K562 (cell line): Measurements from ENCODE around the gene KANK2. TPM values are rescaled to one million over a fixed set of nuclear protein-coding genes. Genes with fewer than 3 reads are reported as not detected.

Experiments used
- CBFA2T2 ChIP-seq: fragments of 450-650 bp; conservative IDR thresholded peaks from 2 replicates; pipeline ENCODE4 v1.6.1; 2017; ENCODE audit warnings: mild to moderate bottlenecking
- CBFB ChIP-seq: sonication (generic); formaldehyde crosslinking; IDR thresholded peaks from 2 replicates; pipeline ENCODE4 v1.4.0; 2020; ENCODE audit warnings: mild to moderate bottlenecking, missing genetic modification reagents
- DNMT1 ChIP-seq: fragments of 450-650 bp; IDR thresholded peaks from 2 replicates; pipeline ENCODE4 v1.6.1; 2016; ENCODE audit warnings: antibody characterized with exemption, mild to moderate bottlenecking
- E2F3 ChIP-seq: fragments of 250-450 bp; sonication (Bioruptor Pico); IDR thresholded peaks from 2 replicates; pipeline ENCODE4 v1.4.0; 2020; ENCODE audit warnings: mild to moderate bottlenecking
- FOXM1 ChIP-seq, 2 experiments: fragments of 450-650 bp in 1 of 2; sonication (generic) in 1 of 2; formaldehyde crosslinking in 1 of 2; IDR thresholded peaks; 2 replicates each; pipeline versions ENCODE4 v1.6.1 to v1.9.0; 2017 to 2022; ENCODE audit warnings: low read depth in 2 of 2, mild to moderate bottlenecking in 2 of 2, missing genetic modification reagents in 1 of 2, moderate library complexity in 1 of 2
- HDGF ChIP-seq: fragments of 450-650 bp; IDR thresholded peaks from 2 replicates; pipeline ENCODE4 v1.6.1; 2016
- NRF1 ChIP-seq, 2 experiments: fragments of 450-650 bp; IDR thresholded peaks in 1 of 2; conservative IDR thresholded peaks in 1 of 2; 2 replicates each; pipeline ENCODE4 v1.6.1; 2014; ENCODE audit warnings: mild to moderate bottlenecking in 2 of 2
- PCBP2 ChIP-seq: fragments of 200-400 bp; formaldehyde crosslinking; IDR thresholded peaks from 2 replicates; pipeline ENCODE4 v1.6.1; 2018; ENCODE audit warnings: low read length, low read depth, mild to moderate bottlenecking, moderate library complexity; ENCODE audit not compliant: poor library complexity, severe bottlenecking
- RBFOX2 ChIP-seq: fragments of 200-400 bp; formaldehyde crosslinking; IDR thresholded peaks from 2 replicates; pipeline ENCODE4 v1.6.1; 2017; ENCODE audit warnings: low read depth, mild to moderate bottlenecking, low read length, moderate library complexity
- ZBTB1 ChIP-seq: sonication (generic); formaldehyde crosslinking; IDR thresholded peaks from 2 replicates; pipeline ENCODE4 v1.8.1; 2023; ENCODE audit warnings: missing genetic modification reagents, low read depth, mild to moderate bottlenecking, borderline replicate concordance
- ZKSCAN1 ChIP-seq: fragments of 150-350 bp; IDR thresholded peaks from 2 replicates; pipeline ENCODE4 v1.6.1; 2016; ENCODE audit warnings: low read depth, low read length
- polyA plus RNA-seq, 8 experiments: library from polyadenylated mRNA; depleted of rRNA in 4 of 8; stranded (reverse) in 5 of 8; unstranded in 3 of 8; fragments of >200 nt; fragmentation: Nextera tagmentation in 2 of 8; fragmentation: Illumina TruSeq in 1 of 8; extraction: Ambion mirVana in 2 of 8; extraction: Trizol in 1 of 8; gene quantifications; 2 replicates each; pipeline versions ENCODE4 v1.2.1 to v1.2.3, GENCODE V29; 2011 to 2014; ENCODE audit warnings: inconsistent platforms in 1 of 8, missing spikeins in 1 of 8
- total RNA-seq, 7 experiments: library from RNA; depleted of rRNA in 6 of 7; stranded (reverse); fragments of >200 nt in 6 of 7; fragmentation: Illumina TruSeq in 2 of 7; extraction: Trizol in 2 of 7; gene quantifications; 2 replicates each; pipeline versions ENCODE4 v1.2.1 to v1.2.3, GENCODE V29; 2011 to 2021; ENCODE audit warnings: low replicate concordance in 1 of 7
- TF ChIP-seq, protein P1 (sequence below): fragments of 250-450 bp; sonication (Bioruptor Pico); IDR thresholded peaks from 2 replicates; pipeline ENCODE4 v1.4.0; 2020; ENCODE audit warnings: mild to moderate bottlenecking, moderate library complexity
- TF ChIP-seq, protein P2 (sequence below): sonication (generic); formaldehyde crosslinking; IDR thresholded peaks from 2 replicates; pipeline ENCODE4 v1.8.1; 2023; ENCODE audit warnings: mild to moderate bottlenecking, missing genetic modification reagents
- TF ChIP-seq, protein P3 (sequence below): fragments of 250-450 bp; sonication (Bioruptor Pico); IDR thresholded peaks from 2 replicates; pipeline ENCODE4 v1.5.0; 2021
- TF ChIP-seq, protein P4 (sequence below): sonication (generic); formaldehyde crosslinking; IDR thresholded peaks from 2 replicates; pipeline ENCODE4 v1.8.0; 2022; ENCODE audit warnings: mild to moderate bottlenecking, missing genetic modification reagents
- TF ChIP-seq, protein P5 (sequence below): sonication (generic); formaldehyde crosslinking; IDR thresholded peaks from 2 replicates; pipeline ENCODE4 v1.8.0; 2023; ENCODE audit warnings: missing genetic modification reagents, mild to moderate bottlenecking, borderline replicate concordance

The KANK2 gene
- total and polyA plus RNA-seq, 9 of the 15 experiments (the other 6 are each of a cell fraction or from before 2014, with no cell fraction given), result 4.4 to 47.8 (median 21.3) TPM

DNA sequence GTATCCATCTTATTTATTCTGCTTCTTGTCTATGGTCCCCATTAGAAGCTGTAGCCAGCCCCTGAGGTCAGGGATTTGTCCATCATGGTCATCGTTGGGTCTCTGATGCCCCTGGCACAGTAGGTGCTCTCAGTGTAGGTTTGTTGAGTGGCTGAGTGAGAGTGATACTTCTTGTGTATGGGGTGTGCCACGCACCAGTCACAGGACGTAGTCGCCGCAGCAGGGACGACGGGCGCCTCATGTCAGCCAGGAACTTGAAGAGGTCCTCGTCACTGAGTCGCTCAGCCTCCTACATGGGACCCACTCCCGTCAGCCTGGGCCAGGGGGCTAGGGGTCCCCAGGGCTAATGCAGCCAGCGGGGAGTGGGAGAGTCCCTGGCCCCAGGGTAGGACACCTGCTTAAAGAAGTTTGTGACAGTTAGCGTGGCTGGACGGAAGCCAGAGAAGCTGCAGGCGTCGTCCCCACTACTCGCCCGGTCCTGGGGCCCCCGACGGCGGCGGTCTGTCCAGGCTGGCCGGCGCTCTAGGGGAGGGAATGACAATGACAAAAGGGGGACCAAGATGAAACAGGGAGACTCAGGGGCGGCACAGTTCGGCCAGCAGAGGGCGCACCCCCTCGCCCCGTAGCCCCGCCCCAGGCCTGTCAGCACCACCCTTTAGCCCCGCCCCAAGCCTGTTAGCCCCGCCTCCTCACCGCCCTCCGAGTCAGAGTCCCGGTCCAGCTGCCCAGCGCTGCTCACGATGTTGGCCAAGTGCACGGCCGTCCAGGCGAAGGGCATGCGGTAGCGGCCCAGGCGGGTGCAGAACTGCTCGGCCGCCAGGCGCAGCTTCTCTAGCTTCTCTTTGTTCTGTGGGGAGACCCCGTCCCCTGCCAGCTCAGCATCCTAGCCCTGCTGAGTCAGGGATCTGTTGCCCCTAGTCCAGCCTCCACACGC lies 45.8 kb upstream of the KANK2 start (continued):
- TF ChIP-seq ZKSCAN1 (no peak), HDGF (no peak), PCBP2 (no peak), RBFOX2 (no peak), CBFB (CRISPR knock-in tag) (no peak), CBFA2T2 (no peak), E2F3 (CRISPR knock-in tag) (no peak), FOXM1 (IDR thresholded peaks at IDR 0.05; ENCODE audit: low read depth) (no peak), FOXM1 (CRISPR knock-in tag; IDR thresholded peaks at IDR 0.05; ENCODE audit: low read depth) (0 out of 2 replicates have a peak, but pooled peaks have one; percentile 60), NRF1 (conservative IDR thresholded peaks at IDR 0.05 in 1 of 2, IDR thresholded peaks at IDR 0.05 in 1 of 2) (0 out of 4 replicates have a peak, but pooled peaks of 1 of the 2 experiments have one; percentile 26), ZBTB1 (CRISPR knock-in tag) (no peak), DNMT1 (no peak)
- TF ChIP-seq, protein P1, sequence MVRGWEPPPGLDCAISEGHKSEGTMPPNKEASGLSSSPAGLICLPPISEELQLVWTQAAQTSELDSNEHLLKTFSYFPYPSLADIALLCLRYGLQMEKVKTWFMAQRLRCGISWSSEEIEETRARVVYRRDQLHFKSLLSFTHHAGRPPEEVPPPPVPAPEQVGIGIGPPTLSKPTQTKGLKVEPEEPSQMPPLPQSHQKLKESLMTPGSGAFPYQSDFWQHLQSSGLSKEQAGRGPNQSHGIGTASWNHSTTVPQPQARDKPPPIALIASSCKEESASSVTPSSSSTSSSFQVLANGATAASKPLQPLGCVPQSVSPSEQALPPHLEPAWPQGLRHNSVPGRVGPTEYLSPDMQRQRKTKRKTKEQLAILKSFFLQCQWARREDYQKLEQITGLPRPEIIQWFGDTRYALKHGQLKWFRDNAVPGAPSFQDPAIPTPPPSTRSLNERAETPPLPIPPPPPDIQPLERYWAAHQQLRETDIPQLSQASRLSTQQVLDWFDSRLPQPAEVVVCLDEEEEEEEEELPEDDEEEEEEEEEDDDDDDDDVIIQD (CRISPR knock-in tag), result no peak
- TF ChIP-seq, protein P2, sequence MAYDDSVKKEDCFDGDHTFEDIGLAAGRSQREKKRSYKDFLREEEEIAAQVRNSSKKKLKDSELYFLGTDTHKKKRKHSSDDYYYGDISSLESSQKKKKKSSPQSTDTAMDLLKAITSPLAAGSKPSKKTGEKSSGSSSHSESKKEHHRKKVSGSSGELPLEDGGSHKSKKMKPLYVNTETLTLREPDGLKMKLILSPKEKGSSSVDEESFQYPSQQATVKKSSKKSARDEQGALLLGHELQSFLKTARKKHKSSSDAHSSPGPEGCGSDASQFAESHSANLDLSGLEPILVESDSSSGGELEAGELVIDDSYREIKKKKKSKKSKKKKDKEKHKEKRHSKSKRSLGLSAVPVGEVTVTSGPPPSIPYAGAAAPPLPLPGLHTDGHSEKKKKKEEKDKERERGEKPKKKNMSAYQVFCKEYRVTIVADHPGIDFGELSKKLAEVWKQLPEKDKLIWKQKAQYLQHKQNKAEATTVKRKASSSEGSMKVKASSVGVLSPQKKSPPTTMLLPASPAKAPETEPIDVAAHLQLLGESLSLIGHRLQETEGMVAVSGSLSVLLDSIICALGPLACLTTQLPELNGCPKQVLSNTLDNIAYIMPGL (CRISPR knock-in tag), result no peak
- TF ChIP-seq, protein P3, sequence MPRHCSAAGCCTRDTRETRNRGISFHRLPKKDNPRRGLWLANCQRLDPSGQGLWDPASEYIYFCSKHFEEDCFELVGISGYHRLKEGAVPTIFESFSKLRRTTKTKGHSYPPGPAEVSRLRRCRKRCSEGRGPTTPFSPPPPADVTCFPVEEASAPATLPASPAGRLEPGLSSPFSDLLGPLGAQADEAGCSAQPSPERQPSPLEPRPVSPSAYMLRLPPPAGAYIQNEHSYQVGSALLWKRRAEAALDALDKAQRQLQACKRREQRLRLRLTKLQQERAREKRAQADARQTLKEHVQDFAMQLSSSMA (CRISPR knock-in tag), result no peak
- TF ChIP-seq, protein P4, sequence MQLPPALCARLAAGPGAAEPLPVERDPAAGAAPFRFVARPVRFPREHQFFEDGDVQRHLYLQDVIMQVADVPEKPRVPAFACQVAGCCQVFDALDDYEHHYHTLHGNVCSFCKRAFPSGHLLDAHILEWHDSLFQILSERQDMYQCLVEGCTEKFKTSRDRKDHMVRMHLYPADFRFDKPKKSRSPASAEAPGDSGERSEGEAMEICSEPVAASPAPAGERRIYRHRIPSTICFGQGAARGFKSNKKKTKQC, result no peak
- TF ChIP-seq, protein P5, sequence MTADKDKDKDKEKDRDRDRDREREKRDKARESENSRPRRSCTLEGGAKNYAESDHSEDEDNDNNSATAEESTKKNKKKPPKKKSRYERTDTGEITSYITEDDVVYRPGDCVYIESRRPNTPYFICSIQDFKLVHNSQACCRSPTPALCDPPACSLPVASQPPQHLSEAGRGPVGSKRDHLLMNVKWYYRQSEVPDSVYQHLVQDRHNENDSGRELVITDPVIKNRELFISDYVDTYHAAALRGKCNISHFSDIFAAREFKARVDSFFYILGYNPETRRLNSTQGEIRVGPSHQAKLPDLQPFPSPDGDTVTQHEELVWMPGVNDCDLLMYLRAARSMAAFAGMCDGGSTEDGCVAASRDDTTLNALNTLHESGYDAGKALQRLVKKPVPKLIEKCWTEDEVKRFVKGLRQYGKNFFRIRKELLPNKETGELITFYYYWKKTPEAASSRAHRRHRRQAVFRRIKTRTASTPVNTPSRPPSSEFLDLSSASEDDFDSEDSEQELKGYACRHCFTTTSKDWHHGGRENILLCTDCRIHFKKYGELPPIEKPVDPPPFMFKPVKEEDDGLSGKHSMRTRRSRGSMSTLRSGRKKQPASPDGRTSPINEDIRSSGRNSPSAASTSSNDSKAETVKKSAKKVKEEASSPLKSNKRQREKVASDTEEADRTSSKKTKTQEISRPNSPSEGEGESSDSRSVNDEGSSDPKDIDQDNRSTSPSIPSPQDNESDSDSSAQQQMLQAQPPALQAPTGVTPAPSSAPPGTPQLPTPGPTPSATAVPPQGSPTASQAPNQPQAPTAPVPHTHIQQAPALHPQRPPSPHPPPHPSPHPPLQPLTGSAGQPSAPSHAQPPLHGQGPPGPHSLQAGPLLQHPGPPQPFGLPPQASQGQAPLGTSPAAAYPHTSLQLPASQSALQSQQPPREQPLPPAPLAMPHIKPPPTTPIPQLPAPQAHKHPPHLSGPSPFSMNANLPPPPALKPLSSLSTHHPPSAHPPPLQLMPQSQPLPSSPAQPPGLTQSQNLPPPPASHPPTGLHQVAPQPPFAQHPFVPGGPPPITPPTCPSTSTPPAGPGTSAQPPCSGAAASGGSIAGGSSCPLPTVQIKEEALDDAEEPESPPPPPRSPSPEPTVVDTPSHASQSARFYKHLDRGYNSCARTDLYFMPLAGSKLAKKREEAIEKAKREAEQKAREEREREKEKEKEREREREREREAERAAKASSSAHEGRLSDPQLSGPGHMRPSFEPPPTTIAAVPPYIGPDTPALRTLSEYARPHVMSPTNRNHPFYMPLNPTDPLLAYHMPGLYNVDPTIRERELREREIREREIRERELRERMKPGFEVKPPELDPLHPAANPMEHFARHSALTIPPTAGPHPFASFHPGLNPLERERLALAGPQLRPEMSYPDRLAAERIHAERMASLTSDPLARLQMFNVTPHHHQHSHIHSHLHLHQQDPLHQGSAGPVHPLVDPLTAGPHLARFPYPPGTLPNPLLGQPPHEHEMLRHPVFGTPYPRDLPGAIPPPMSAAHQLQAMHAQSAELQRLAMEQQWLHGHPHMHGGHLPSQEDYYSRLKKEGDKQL, result no peak
